ENCODE results near the gene LENEP.

The LENEP gene

DNA sequence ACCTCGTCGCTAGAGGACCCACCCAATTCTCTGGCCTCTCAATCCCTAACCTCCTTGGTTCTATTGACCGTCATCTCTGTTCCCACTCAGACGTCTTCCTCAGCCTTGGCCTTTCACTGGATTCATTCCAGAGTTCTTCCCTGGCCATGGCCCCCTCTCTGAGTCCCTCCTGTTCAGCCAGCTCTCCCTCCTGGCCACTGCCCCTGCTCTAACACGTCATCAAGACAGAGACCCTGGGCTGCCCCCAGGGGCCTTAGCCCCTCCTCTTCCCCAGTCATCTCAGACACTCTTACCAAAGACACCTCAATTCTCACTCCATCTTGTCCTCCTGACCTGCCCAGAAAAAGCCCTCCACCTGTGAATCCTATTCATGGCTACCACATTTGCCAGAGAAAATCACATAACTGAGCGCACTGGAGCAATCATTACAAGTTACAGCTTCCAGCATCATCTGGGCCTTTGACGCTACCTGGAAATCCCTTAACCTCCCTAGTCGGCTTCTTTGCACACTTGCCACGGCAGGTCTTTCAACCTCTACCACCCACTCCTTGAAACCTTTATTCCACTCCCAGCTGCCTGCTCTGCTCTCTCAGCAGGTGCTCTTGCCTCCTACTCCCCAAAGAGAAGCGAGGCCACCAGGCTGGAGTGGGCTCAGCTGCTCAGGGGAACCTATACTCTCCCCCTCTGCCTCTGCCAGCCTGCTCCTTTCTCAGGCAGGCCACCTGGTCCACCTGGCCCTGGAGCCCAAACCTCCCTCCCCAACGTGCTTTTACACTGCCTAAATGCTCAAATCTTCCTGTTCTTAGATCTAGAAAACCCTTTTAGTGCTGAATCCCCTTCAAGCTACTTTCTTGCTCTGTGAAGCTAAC, 26.2 kb downstream of the LENEP start:
- TF ChIP-seq, protein P1, sequence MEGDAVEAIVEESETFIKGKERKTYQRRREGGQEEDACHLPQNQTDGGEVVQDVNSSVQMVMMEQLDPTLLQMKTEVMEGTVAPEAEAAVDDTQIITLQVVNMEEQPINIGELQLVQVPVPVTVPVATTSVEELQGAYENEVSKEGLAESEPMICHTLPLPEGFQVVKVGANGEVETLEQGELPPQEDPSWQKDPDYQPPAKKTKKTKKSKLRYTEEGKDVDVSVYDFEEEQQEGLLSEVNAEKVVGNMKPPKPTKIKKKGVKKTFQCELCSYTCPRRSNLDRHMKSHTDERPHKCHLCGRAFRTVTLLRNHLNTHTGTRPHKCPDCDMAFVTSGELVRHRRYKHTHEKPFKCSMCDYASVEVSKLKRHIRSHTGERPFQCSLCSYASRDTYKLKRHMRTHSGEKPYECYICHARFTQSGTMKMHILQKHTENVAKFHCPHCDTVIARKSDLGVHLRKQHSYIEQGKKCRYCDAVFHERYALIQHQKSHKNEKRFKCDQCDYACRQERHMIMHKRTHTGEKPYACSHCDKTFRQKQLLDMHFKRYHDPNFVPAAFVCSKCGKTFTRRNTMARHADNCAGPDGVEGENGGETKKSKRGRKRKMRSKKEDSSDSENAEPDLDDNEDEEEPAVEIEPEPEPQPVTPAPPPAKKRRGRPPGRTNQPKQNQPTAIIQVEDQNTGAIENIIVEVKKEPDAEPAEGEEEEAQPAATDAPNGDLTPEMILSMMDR (IDR thresholded peaks at IDR 0.05; ENCODE audit: insufficient read depth, missing control alignments): no peak
- DNase-seq (ENCODE audit: insufficient read length, low spot score) (no peak), FAIRE-seq (no peak)

DNA sequence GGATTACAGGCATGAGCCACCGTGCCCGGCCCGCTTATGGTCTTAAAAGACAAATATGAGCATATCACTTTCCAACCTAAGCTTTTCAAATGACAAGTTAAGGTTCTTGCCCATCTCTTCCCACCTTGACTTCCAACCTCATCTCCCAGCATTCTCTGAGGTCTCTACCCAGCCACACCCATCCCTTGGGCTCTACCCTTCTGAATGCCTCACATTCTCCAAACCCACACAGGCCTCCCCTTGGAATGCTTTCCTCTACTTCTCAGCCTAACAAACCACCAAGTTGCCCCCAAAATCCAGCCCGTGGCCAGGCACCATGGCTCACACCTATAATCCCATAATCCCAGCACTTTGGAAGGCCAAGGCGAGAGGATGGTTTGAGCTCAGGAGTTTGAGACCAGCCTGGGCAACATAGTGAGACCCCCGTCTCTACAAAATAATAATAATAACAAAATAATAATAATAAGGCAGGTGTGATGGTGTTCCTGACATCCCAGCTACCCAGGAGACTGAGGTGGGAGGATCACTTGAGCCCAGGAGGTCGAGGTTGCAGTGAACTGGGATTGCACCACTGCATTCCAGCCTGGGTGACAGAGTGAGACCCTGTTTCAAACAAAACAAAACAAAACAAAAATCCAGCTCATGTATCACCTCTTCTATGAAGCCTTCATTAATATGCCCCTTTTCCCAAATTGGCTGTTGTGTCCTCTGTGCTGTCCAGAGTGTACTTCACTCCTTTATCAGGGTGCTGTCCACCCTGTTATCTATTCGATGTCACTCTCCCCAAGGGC, 28.9 kb downstream of the LENEP start:
- no peak for FAIRE-seq
- no peak for DNase-seq (ENCODE audit: insufficient read length, low spot score)
- TF ChIP-seq, protein P1 (IDR thresholded peaks at IDR 0.05; ENCODE audit: insufficient read depth, missing control alignments): no peak

DNA sequence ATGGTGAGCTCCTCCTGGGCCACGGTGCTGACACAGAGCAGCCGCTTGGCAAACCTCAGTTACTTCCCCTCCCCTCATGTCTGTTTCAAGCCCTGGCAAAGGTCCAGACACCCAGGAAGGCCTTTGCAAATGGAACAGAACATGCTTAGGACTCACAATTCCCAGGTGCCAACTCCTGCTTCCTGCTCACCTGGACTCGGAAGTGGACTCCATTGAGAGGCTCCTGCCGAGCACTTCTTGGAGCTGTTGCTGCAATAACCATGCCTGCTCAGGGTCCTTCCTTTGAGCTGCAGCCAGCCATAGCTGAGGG, 29.5 kb downstream of the LENEP start:
- TF ChIP-seq, protein P1 (IDR thresholded peaks at IDR 0.05; ENCODE audit: insufficient read depth, missing control alignments): no peak
- DNase-seq (ENCODE audit: insufficient read length, low spot score) (no peak), FAIRE-seq (no peak)

DNA sequence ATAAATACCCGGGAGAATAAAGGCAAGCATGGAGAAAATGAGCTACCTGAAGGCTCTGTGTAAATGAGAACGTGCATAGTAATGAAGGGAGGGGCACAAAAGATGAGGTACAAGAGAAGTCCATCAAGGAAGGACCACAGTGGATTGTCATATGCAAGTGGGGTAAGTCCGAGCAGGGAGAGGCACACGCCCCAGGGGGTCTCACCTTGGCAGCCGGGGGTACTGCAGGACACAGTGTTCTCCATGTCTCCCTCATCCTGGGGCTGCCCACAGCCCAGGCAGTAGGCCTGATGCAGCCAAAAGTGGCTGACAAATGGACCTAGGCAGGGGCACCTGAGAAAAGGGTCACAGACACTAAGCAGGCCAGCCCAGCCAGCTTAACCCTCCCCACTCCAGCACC, 30.2 kb downstream of the LENEP start:
- no peak for FAIRE-seq
- TF ChIP-seq, protein P1 (IDR thresholded peaks at IDR 0.05; ENCODE audit: insufficient read depth, missing control alignments): no peak

DNA sequence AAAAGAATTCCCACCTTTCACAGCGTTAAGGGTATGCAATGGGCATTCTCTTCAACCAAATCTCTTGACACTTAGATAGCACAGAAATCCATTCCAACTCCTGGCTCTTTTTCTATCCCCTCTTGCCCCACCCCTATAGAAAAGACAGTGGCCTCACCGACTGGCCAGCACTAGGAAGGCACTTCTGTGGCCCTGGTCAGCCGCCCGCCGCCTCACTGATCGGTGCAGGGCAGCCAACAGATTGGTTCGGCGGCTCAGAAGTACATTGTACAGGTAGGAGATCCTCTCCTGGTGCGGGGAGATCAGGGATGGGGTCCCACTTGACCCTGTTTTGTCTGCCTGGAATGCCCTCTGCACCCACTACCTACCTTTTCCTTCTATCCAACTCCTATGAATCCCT, 30.9 kb downstream of the LENEP start:
- FAIRE-seq (no peak), DNase-seq (ENCODE audit: insufficient read length, low spot score) (no peak)
- TF ChIP-seq, protein P1 (IDR thresholded peaks at IDR 0.05; ENCODE audit: insufficient read depth, missing control alignments): no peak

More for the DNA sequence above, 30.2 kb downstream of the LENEP start:
- no peak for DNase-seq (ENCODE audit: insufficient read length, low spot score)

DNA sequence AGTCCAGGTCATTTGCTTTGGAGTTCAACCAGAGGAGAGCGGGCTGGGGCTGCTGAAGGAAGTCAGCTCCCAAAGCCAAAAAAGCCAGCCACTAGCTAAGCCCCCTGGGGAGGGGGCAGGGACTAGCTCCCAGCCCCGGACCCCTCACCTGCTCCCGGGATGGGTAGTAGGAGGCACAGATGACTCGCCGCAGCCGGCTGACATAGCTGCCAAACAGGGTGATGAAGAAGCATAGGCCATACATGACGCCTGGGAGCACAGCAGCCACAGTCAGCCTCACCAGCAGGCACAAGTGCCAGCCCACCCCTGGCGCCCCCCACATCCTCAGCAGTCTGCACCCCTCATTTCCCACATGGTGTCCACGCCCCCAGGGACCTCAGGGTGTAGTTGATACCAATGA, 32.8 kb downstream of the LENEP start:
- TF ChIP-seq, protein P1 (IDR thresholded peaks at IDR 0.05; ENCODE audit: insufficient read depth, missing control alignments): no peak
- FAIRE-seq (no peak), DNase-seq (ENCODE audit: insufficient read length, low spot score) (no peak)

DNA sequence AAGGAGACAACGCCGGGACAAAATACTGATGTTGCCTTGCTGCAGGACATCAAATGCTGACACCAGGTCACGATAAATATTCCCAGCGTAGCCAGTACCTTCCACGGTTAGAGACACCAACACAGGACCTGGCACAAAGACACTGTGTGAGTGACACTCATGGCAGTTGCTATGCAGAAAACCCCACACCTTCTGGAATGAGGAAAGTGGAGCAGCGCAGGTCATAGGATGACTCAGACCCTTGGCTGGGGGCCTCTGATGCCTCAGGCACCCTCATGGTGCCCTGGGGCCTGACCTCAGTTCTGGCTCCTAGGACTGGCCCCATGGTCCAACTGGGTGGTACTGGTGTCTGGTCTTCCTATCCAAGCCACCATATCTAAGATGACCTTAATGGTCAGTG, 33.2 kb downstream of the LENEP start:
- no peak for FAIRE-seq
- TF ChIP-seq, protein P1 (IDR thresholded peaks at IDR 0.05; ENCODE audit: insufficient read depth, missing control alignments): no peak
- no peak for DNase-seq (ENCODE audit: insufficient read length, low spot score)
